ENCODE results near the gene BMP8A.
"Not testable (repeated sequence)": the region's sequence is repeated elsewhere in the genome, so short reads cannot be mapped to it uniquely, and the experiment has no call there.

The BMP8A gene

GRCh38 chr1:39484564-39484963 is 6.9 kb upstream of the BMP8A start:
- DNase-seq = no peak

- no peak for DNase-seq
These were observed 6.2 kb upstream of the BMP8A start for GRCh38 chr1:39485046-39485803.

GRCh38 chr1:39488012-39488545 is 3.4 kb upstream of the BMP8A start:
- DNase-seq = no peak

- DNase-seq = no peak
These were observed 2.5 kb upstream of the BMP8A start for GRCh38 chr1:39488793-39489566.

GRCh38 chr1:39489567-39490239 is 1.7 kb upstream of the BMP8A start:
- DNase-seq = no peak

GRCh38 chr1:39490596-39491145 is 765 bp upstream of the BMP8A start:
- DNase-seq = peak; percentile 27

- DNase-seq = not testable (repeated sequence)
These were observed 944 bp downstream of the BMP8A start for GRCh38 chr1:39492118-39493042.

- DNase-seq = not testable (repeated sequence)
These were observed 1.8 kb downstream of the BMP8A start for GRCh38 chr1:39493043-39493810.

GRCh38 chr1:39494671-39495410 is 3.4 kb downstream of the BMP8A start:
- DNase-seq = no peak

- DNase-seq = not testable (repeated sequence)
These were observed 5.1 kb downstream of the BMP8A start for GRCh38 chr1:39496520-39496919.

- no peak for DNase-seq
These were observed 6.1 kb downstream of the BMP8A start for GRCh38 chr1:39497585-39497984.

- DNase-seq = not testable (repeated sequence)
These were observed 6.8 kb downstream of the BMP8A start for GRCh38 chr1:39498096-39498710.

- not testable (repeated sequence) for DNase-seq
These were observed 7.4 kb downstream of the BMP8A start for GRCh38 chr1:39498821-39499220.

GRCh38 chr1:39499668-39500067 is 8.2 kb downstream of the BMP8A start:
- no peak for DNase-seq

GRCh38 chr1:39500862-39501389 is 9.5 kb downstream of the BMP8A start:
- DNase-seq = no peak

- no peak for DNase-seq
These were observed 10.2 kb downstream of the BMP8A start for GRCh38 chr1:39501666-39502065.

- not testable (repeated sequence) for DNase-seq
These were observed 13.0 kb downstream of the BMP8A start for GRCh38 chr1:39504436-39504835.

- DNase-seq = no peak
These were observed 13.9 kb downstream of the BMP8A start for GRCh38 chr1:39505289-39505688.

GRCh38 chr1:39507230-39507928 is 15.9 kb downstream of the BMP8A start:
- peak; percentile 34 for DNase-seq
